Activated naive CD4-positive, alpha-beta T cell treated with anti-CD3 and anti-CD28 coated beads, Interleukin-2, amount 50 U/mL, for 16 hours (primary cell): Measurements from ENCODE around the gene SLK.

Source experiments
- DNase-seq: peaks from one replicate; pipeline ENCODE4 v3.0.0-alpha.2; 2020

The SLK gene

GRCh38 chr10:103991393-103992128, 24.6 kb downstream of the SLK start:
- DNase-seq = no peak

- no peak for DNase-seq
These were observed 28.2 kb downstream of the SLK start for GRCh38 chr10:103995134-103995533.

GRCh38 chr10:103998805-103999204, 31.9 kb downstream of the SLK start:
- no peak for DNase-seq

GRCh38 chr10:104002911-104003310, 36.0 kb downstream of the SLK start:
- DNase-seq = no peak

GRCh38 chr10:104005172-104005863, 38.4 kb downstream of the SLK start:
- DNase-seq = no peak

- DNase-seq = no peak
These were observed 45.0 kb downstream of the SLK start for GRCh38 chr10:104011904-104012303.

- DNase-seq = no peak
These were observed 46.5 kb downstream of the SLK start for GRCh38 chr10:104013489-104013888.

- DNase-seq = no peak
These were observed 47.2 kb downstream of the SLK start for GRCh38 chr10:104014176-104014575.

GRCh38 chr10:104016661-104017060, 49.7 kb downstream of the SLK start:
- DNase-seq = no peak

GRCh38 chr10:104018471-104018870, 51.5 kb downstream of the SLK start:
- no peak for DNase-seq

- DNase-seq = no peak
These were observed 53.1 kb downstream of the SLK start for GRCh38 chr10:104020020-104020419.

GRCh38 chr10:104021246-104021645, 54.3 kb downstream of the SLK start:
- DNase-seq = no peak

- DNase-seq = no peak
These were observed 55.1 kb downstream of the SLK start for GRCh38 chr10:104022026-104022425.

GRCh38 chr10:104025524-104025923, 58.6 kb downstream of the SLK start:
- no peak for DNase-seq

- DNase-seq = no peak
These were observed 59.8 kb downstream of the SLK start for GRCh38 chr10:104026762-104027161.

- no peak for DNase-seq
These were observed 61.2 kb downstream of the SLK start for GRCh38 chr10:104028146-104028545.

GRCh38 chr10:104028823-104029520, 62.0 kb downstream of the SLK start:
- DNase-seq = no peak

- no peak for DNase-seq
These were observed 62.6 kb downstream of the SLK start for GRCh38 chr10:104029521-104029860.

GRCh38 chr10:104031631-104032030, 64.7 kb downstream of the SLK start:
- DNase-seq = no peak

- DNase-seq = no peak
These were observed 65.3 kb downstream of the SLK start for GRCh38 chr10:104032144-104032775.

- DNase-seq = no peak
These were observed 66.5 kb downstream of the SLK start for GRCh38 chr10:104033401-104033930.

GRCh38 chr10:104033966-104034365, 67.0 kb downstream of the SLK start:
- DNase-seq = no peak
